Hippocampal formation (tissue), 2 donors: ENCODE results near the gene FABP1.

Experiments used
- DNase-seq, 2 donors: peaks; one replicate each; lab custom pipeline; 2025; lab: John Stamatoyannopoulos, UW

The FABP1 gene

GRCh38 chr2:88127888-88128653 lies at the start of gene FABP1:
Gene FABP1 (minus strand): TSS chr2:88128062. CDS start chr2:88128017, 45 bp downstream.
- no peak for DNase-seq

DNA sequence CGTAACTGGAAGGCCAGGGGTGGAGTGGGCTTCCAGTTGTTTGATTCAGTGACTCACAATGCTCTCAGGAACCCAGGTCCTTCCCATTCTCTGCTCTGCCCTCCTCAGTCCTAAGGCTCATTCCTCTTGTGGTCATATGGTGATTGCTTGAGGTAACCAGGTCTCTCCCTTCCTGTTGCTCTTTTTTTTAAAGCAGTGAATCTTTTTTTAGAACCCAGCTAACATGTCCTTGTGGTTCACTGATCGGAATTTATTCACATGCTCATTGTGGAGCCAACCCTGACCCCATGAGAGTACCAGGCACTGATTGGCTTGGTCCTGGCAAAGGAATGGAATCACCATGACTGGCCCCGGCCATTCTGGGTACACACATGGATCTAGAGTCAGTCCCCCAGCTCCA lies 49.7 kb upstream of the FABP1 start:
- no peak for DNase-seq

DNA sequence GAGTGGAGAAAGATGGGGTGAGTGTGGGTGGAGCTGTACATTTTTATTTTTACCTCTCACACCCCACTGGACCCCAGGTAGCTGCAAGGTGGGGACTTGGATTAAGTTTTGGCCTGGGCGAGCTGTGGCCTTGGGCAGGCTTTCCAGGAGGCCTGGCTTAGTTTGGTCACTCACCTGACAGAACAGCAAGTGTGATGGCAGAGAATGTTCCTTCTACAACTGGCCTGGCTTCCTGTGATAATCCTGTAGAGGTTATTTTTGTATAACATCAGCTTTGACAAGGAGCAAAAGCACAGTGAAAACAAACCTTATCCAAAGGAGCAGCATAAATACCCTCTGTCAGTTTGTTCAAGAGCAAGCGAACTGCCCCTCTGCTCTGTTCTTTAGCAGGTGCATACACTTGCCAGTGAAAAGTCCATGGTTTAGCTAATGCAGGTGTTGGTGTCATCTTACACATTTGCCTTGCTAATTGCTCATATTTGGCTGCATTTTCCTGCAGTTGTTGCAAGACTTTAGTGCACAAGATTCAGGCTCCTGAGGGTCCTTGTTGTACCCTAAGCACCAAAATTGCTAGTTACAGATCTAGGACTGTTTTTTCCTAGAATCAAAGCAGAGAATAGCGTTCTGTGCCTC lies 48.6 kb upstream of the FABP1 start:
- DNase-seq: no peak

- no peak for DNase-seq
Observed at GRCh38 chr2:88172882-88173281, 45.0 kb upstream of the FABP1 start.

DNA sequence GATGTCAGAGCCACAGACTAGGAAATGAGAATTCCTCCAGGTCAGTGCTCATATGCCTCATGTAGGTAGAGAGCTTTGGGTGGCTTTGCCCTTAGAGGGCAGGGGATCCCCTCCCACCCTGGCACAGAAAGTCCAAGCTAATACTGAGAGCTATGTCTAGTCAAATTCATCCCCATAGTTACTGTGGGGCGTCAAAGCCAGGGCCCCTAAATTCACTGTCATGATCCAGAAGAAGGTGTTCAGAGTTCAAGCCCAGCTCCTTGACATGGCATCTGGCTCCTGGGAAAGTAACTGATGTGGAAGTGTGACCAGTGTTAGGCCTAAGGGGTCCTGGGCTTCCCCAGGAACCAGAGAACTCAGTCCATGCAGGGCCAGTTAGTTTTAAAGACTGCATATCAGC lies 44.1 kb upstream of the FABP1 start:
- no peak for DNase-seq

DNA sequence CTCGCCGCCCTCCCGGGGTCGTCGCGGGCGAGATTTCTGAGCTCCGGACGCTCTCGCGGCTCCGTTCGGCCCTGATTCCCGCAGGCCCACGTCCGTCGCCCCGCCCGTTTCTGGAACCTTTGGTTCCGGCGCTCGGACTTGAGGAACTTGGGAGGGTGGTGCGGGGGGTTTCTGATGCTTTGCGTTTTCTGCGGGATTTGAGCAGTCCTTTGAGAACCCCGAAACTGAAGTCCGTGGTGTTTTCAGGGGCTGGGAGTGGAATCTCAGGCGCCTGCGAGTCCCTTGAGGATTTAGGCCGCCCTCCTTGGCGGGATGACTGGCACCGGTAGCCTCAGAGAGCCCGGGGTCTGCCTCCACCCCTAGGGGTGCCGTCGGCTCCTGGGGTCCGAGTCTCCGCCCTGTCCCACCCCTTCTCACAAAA lies 42.6 kb upstream of the FABP1 start:
- peak in 1 of 2 donors; percentile 51 for DNase-seq

DNA sequence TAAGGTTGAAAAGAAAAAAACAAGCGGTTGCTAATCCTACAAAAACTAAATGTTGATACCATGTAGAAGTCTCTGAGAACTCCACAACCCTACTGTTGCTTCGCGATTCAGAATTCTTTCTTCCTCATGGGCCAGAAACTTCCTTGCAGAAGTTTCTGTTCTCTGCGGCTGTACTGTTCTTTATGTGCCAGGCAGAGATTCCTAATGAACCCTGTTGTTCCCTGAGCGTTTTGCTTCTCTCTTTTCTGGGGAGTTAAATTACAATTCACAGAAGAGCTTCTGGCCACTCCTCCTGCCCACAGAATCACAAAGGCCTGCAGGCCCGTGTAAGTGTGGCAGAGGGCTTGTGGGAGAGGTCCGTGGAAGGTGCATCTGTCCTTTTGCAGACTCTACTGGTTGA lies 40.5 kb upstream of the FABP1 start:
- peak in 1 of 2 donors; percentile 7 for DNase-seq

DNA sequence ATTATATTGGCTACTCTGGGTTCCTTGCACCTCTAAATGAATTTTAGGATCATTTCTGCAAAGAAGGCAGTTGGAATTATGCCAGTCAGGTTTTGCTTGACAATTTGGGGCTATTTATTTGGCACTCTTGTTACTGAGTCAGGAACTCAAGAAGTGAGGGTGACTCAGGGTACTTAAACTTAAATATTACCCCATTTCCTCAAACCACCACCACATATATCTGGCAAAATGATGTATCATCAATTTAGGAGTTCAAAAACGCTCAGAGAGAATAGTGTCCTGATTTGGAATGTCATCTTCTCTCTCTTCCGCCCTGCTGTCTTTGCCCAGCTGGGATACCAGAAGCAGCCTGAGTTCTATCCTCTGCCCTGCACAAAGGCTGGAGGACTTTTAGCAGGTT lies 39.9 kb upstream of the FABP1 start:
- no peak for DNase-seq

GRCh38 chr2:88165332-88166003 lies 37.6 kb upstream of the FABP1 start:
- DNase-seq: peak in 1 of 2 donors; percentile 57

DNA sequence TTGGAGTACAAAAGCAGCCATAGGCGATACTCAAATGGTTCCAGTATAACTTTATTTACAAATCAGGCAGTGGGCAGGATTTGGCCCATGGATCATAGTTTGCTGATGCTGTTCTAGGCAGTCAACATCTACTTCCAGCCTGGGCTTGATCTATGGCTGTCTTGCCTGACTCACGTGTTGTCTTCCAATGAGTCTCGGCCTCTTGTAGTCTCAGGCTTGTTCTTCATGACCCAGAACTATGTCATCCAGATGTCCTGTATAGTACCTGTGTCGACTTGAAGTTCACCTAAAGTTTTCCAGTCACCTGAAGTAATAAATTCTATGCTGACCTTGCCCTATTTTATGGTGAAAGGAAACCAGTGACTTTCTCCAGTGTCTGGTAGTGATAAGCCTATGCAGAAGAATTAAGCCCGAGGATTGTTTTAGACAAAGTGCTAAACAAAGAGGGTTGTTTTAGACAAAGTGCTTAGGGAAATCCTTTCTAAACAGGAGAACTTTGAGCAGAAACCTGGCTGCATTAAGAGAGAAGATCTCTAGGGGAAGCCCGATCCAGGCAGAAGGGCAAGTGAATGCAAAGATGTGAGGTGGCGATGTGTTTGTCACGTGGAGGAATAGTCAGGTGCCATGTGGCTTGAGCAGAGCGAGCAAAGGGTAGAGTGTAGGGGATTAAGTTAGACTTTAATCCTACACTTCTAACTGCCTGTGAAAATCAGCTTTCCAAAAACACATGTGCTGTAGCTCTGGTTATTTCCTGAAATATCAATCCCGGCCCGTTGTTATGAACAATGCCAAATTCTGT lies 33.8 kb upstream of the FABP1 start:
- no peak for DNase-seq

DNA sequence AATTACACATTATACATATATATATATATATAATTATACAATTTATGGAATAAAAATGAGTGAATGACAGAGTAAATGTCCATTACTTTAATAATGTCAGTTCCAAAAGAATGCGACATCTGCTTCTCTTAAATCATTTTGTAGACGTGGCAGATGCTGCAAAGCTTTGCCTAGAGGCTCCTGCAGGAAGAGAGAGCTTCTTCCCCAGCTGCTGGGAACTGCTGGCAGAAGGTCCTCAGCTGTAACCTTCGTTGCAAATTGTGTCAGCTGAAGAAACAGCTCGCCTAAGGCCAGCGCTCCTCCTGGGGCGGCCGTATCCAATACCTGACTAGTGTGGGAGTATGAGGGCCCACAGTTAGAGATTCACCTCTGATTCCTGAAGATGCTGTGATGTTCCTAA lies 32.7 kb upstream of the FABP1 start:
- no peak for DNase-seq

- DNase-seq: peak; percentile 57 to 74
Observed at GRCh38 chr2:88159955-88160415, 32.1 kb upstream of the FABP1 start.

DNA sequence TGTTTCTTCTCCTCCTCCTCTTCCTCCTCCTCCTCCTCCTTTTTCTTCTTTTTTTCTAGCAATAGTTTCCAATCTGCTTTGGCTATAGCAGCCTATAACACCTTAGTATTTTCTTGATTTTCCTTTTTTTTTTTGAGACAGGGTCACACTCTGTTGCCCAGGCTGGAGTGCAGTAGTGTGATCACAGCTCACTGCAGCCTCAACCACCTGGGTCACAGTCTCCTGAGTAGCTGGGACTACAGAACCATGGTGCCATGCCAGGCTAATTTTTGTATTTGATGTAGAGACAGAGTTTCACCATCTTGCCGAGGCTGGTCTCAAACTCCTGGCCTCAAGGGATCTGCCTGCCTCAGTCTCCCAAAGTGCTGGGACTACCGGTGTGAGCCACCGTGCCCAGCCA lies 31.6 kb upstream of the FABP1 start:
- no peak for DNase-seq

DNA sequence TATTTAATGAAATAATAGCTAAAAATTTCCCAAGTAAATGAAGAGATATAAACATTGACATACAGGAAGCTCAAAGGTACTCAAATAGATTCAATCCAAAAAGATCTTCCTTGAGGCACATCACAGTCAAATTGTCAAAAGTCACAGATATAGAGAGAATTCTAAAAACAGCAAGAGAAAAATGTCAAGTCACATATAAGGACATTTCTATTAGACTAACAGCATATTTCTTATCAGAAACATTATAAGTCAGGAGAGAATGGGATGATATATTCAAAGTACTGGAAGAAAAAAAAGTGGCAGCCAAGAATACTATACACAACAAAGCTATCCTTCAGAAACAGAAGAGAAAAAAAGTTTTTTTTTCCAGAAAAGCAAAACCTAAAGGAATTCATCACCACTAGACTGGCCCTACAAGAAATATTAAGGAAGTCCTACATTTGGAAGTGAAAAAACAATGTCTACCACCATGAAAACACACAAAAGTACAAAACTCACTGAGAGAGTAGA lies 21.1 kb upstream of the FABP1 start:
- no peak for DNase-seq

DNA sequence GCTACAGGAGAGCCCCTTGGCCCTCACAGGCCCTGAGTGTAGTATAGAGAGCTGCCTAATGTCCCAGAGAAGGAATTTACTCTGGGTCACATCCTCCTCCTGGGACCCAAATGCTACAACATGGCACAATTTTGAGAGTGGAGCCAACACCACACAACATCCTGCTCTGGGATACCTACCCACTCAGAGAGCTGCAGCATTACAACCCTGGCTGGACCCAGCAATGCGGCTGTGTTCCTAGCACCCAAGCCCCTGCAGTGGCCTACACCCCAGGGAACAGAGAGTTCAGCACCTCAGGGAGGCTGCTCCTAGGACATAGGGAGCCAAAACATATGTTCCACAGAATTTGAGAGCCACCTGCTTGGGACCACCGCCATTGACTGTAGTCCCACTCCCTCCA lies 19.3 kb upstream of the FABP1 start:
- DNase-seq: no peak

GRCh38 chr2:88146590-88146989 lies 18.7 kb upstream of the FABP1 start:
- DNase-seq: no peak

- DNase-seq: no peak
Observed at GRCh38 chr2:88144914-88145497, 17.1 kb upstream of the FABP1 start.

GRCh38 chr2:88144271-88144670 lies 16.4 kb upstream of the FABP1 start:
- DNase-seq: no peak

- DNase-seq: no peak
Observed at GRCh38 chr2:88141952-88142351, 14.1 kb upstream of the FABP1 start.

DNA sequence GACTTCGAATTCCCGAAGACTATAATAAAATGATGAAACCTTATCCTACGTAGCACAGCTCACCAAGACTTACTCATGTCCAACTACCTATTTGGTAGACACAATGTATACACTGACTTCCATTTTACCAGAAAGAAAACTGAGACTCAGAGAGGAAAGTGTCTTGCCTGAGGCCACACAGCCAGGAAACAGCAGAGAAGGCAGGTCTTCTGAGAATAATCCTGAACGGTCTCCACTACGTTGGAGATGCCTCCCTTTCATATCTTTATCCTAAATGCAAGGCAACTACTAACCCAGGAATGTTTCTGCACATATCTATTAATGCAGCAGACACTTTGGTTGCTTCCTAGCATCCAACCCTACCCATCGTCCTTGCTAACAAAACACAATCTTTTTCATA lies 11.9 kb upstream of the FABP1 start:
- DNase-seq: no peak

- no peak for DNase-seq
Observed at GRCh38 chr2:88139203-88139702, 11.4 kb upstream of the FABP1 start.
